IMR-90 (cell line): ENCODE measurements around the gene KIFBP. TPM values are rescaled to one million over a fixed set of nuclear protein-coding genes. Genes with fewer than 3 reads are reported as not detected.

Source experiments
- ATAC-seq: fragments of 200-7000 bp; cut with Tn5 transposase; 2 replicates; pipeline ENCODE4 v1.9.1; 2020; ENCODE audit warnings: low read depth, mild to moderate bottlenecking, moderate library complexity
- BruUV-seq: library from RNA; stranded (reverse); fragments of 400-500 nt; replicated peaks from 2 replicates; lab custom pipeline; 2021; lab: Mats Ljungman, UMichigan
- CTCF ChIA-PET: fragments of 300-600 bp; formaldehyde crosslinking; extraction: SDS; loops from one replicate; lab custom pipeline; 2021; ENCODE audit warnings: antibody characterized with exemption; lab: Yijun Ruan, JAX
- POLR2A ChIA-PET: fragments of 300-600 bp; sonication (Branson Sonifier 250); formaldehyde crosslinking; loops from one replicate; lab custom pipeline; 2022; ENCODE audit warnings: antibody characterized with exemption; ENCODE audit not compliant: unreplicated experiment; lab: Charles Lee
- DNase-seq: peaks from one replicate; pipeline ENCODE4 v3.0.0; 2013
- H2AFZ ChIP-seq: replicated peaks from 2 replicates; pipeline ENCODE3; 2013; ENCODE audit warnings: low read length, mild to moderate bottlenecking; ENCODE audit not compliant: poor library complexity
- H2AK5ac ChIP-seq: 2 replicates; pipeline ENCODE4 v1.6.1; 2013; ENCODE audit warnings: low read depth, low read length, inconsistent platforms
- H2AK9ac ChIP-seq: replicated peaks from 2 replicates; pipeline ENCODE3; 2013; ENCODE audit warnings: mild to moderate bottlenecking, low read depth, low read length, moderate library complexity; ENCODE audit not compliant: poor library complexity
- H2BK120ac ChIP-seq: 2 replicates; pipeline ENCODE4 v1.6.1; 2013; ENCODE audit warnings: low read depth, low read length, inconsistent platforms
- H2BK15ac ChIP-seq: 3 replicates; pipeline ENCODE4 v1.6.1; 2013; ENCODE audit warnings: low read depth, low read length, inconsistent platforms
- H2BK20ac ChIP-seq: 2 replicates; pipeline ENCODE4 v1.6.1; 2013; ENCODE audit warnings: low read depth, mild to moderate bottlenecking, inconsistent platforms, low read length, moderate library complexity
- H2BK5ac ChIP-seq: 2 replicates; pipeline ENCODE4 v1.6.1; 2013; ENCODE audit warnings: mild to moderate bottlenecking, low read depth, low read length, inconsistent platforms; ENCODE audit not compliant: poor library complexity, severe bottlenecking
- H3K14ac ChIP-seq: replicated peaks from 2 replicates; pipeline ENCODE4 v1.6.1; 2013; ENCODE audit warnings: low read depth, low read length, inconsistent platforms
- H3K18ac ChIP-seq: 2 replicates; pipeline ENCODE4 v1.6.1; 2013; ENCODE audit warnings: low read depth, low read length, control low read depth
- H3K23ac ChIP-seq: 2 replicates; pipeline ENCODE4 v1.6.1; 2013; ENCODE audit warnings: low read depth, low read length, inconsistent platforms
- H3K27ac ChIP-seq: 2 replicates; pipeline ENCODE4 v1.5.1; 2013; ENCODE audit warnings: mild to moderate bottlenecking, control low read depth, low read length; ENCODE audit not compliant: insufficient read depth
- H3K27me3 ChIP-seq: 2 replicates; pipeline ENCODE4 v1.6.1; 2013; ENCODE audit warnings: low read length; ENCODE audit not compliant: control insufficient read depth, insufficient read depth
- H3K36me3 ChIP-seq: 2 replicates; pipeline ENCODE4 v1.6.1; 2013; ENCODE audit warnings: low read length, mixed read lengths; ENCODE audit not compliant: control insufficient read depth, insufficient read depth
- H3K4ac ChIP-seq: 2 replicates; pipeline ENCODE4 v1.6.1; 2013; ENCODE audit warnings: low read depth, low read length, inconsistent platforms
- H3K4me1 ChIP-seq: 2 replicates; pipeline ENCODE4 v1.6.1; 2013; ENCODE audit warnings: low read length, mixed read lengths; ENCODE audit not compliant: control insufficient read depth, insufficient read depth
- H3K4me2 ChIP-seq: 2 replicates; pipeline ENCODE4 v1.6.1; 2013; ENCODE audit warnings: low read depth, mild to moderate bottlenecking, control low read depth, low read length, moderate library complexity
- H3K4me3 ChIP-seq: 2 replicates; pipeline ENCODE4 v1.5.1; 2013; ENCODE audit warnings: low read depth, mild to moderate bottlenecking, control low read depth, low read length, moderate library complexity; ENCODE audit not compliant: insufficient read depth
- H3K56ac ChIP-seq: 2 replicates; pipeline ENCODE4 v1.6.1; 2013; ENCODE audit warnings: low read length, inconsistent platforms; ENCODE audit not compliant: insufficient read depth; ENCODE audit errors: extremely low read depth
- H3K79me1 ChIP-seq, 2 experiments: 2 replicates each; pipeline ENCODE4 v1.6.1; 2013; ENCODE audit warnings: low read length in 2 of 2, inconsistent platforms in 1 of 2, low read depth in 1 of 2
- H3K9ac ChIP-seq: 2 replicates; pipeline ENCODE4 v1.6.1; 2013; ENCODE audit warnings: low read depth, low read length, control low read depth
- H3K9me1 ChIP-seq: 2 replicates; pipeline ENCODE4 v1.6.1; 2013; ENCODE audit warnings: low read length, inconsistent platforms; ENCODE audit not compliant: insufficient read depth
- H3K9me3 ChIP-seq: 2 replicates; pipeline ENCODE4 v1.6.1; 2013; ENCODE audit warnings: low read length; ENCODE audit not compliant: control insufficient read depth, insufficient read depth
- H4K20me1 ChIP-seq: 2 replicates; pipeline ENCODE4 v1.6.1; 2013; ENCODE audit warnings: low read length, inconsistent platforms; ENCODE audit not compliant: insufficient read depth
- H4K5ac ChIP-seq: 2 replicates; pipeline ENCODE4 v1.6.1; 2013; ENCODE audit warnings: mild to moderate bottlenecking, low read depth, low read length, control low read depth
- H4K8ac ChIP-seq, 2 experiments: 2 replicates each; pipeline ENCODE4 v1.6.1; 2013; ENCODE audit warnings: low read depth in 2 of 2, low read length in 2 of 2, control low read depth in 1 of 2, inconsistent platforms in 1 of 2
- H4K91ac ChIP-seq: 2 replicates; pipeline ENCODE4 v1.6.1; 2013; ENCODE audit warnings: low read depth, low read length, inconsistent platforms; ENCODE audit not compliant: insufficient read depth
- BHLHE40 ChIP-seq: fragments of 150-350 bp; IDR thresholded peaks from 2 replicates; pipeline ENCODE4 v1.6.1; 2016; ENCODE audit warnings: mild to moderate bottlenecking, low read depth, low read length
- CEBPB ChIP-seq: IDR thresholded peaks from 2 replicates; pipeline ENCODE4 v1.6.1; 2012; ENCODE audit warnings: low read depth, low read length, improper control_type of control experiment
- FOS ChIP-seq: fragments of 150-350 bp; IDR thresholded peaks from 2 replicates; pipeline ENCODE4 v1.6.1; 2016; ENCODE audit warnings: low read depth, low read length
- POLR2A ChIP-seq: IDR thresholded peaks from 2 replicates; pipeline ENCODE4 v1.6.1; 2012; ENCODE audit warnings: mild to moderate bottlenecking, low read depth, low read length
- RAD21 ChIP-seq: IDR thresholded peaks from 2 replicates; pipeline ENCODE4 v1.6.1; 2012; ENCODE audit warnings: low read length, improper control_type of control experiment
- RFX5 ChIP-seq: IDR thresholded peaks from 2 replicates; pipeline ENCODE4 v1.8.0; 2012; ENCODE audit warnings: low read depth, mild to moderate bottlenecking, low read length, moderate library complexity
- SMC3 ChIP-seq: fragments of 150-350 bp; IDR thresholded peaks from 2 replicates; pipeline ENCODE4 v1.6.1; 2016; ENCODE audit warnings: low read depth, mild to moderate bottlenecking, antibody characterized with exemption, low read length, moderate library complexity
- WGBS, 2 experiments: methylation state at CpG; one replicate each; pipeline versions ENCODE4 v1.1.5 to v1.1.7; 2013; ENCODE audit warnings: missing lambda C conversion rate in 2 of 2; ENCODE audit not compliant: insufficient read length in 1 of 2; ENCODE audit errors: extremely low coverage in 2 of 2; 5-methylcytosine and 5-hydroxymethylcytosine counted together
- dilution Hi-C: fragments of 300-500 bp; cut with HindIII; formaldehyde crosslinking; loops from one replicate; pipeline ENCODE4 v1.14.3; 2018; ENCODE audit warnings: low sequenced_read_pairs; ENCODE audit not compliant: unreplicated experiment
- in situ Hi-C: fragments of 300-500 bp; cut with MboI; formaldehyde crosslinking; loops from 3 replicates; pipeline ENCODE4 v1.14.3; 2019; ENCODE audit warnings: low sequenced_read_pairs, inconsistent platforms, mixed read lengths
- intact Hi-C: fragments of 100-400 bp; cut with micrococcal nuclease; formaldehyde crosslinking; loops from 2 replicates; pipeline ENCODE4 v1.10.0; 2022
- polyA plus RNA-seq, 3 experiments: library from polyadenylated mRNA; depleted of rRNA; stranded (reverse); fragments of >200 nt; gene quantifications; 2 replicates each; pipeline ENCODE4 v1.2.3, GENCODE V29; 2012; ENCODE audit warnings: low replicate concordance in 1 of 3
- total RNA-seq: library from RNA; depleted of rRNA; stranded (reverse); fragments of >200 nt; gene quantifications from 2 replicates; pipeline ENCODE4 v1.2.3, GENCODE V29; 2012
- TF ChIP-seq, protein P1 (sequence below): fragments of 150-350 bp; IDR thresholded peaks from 2 replicates; pipeline ENCODE4 v1.6.1; 2017; ENCODE audit warnings: mild to moderate bottlenecking, antibody characterized with exemption, low read length, low read depth
- TF ChIP-seq, protein P2 (sequence below): conservative IDR thresholded peaks from 2 replicates; pipeline ENCODE4 v1.5.1; 2012; ENCODE audit warnings: mild to moderate bottlenecking, low read depth, low read length, improper control_type of control experiment

KIFBP gene
- total and polyA plus RNA-seq, 2 of the 4 experiments (the other 2 are of a cell fraction), result 30.6 to 51.3 TPM

DNA sequence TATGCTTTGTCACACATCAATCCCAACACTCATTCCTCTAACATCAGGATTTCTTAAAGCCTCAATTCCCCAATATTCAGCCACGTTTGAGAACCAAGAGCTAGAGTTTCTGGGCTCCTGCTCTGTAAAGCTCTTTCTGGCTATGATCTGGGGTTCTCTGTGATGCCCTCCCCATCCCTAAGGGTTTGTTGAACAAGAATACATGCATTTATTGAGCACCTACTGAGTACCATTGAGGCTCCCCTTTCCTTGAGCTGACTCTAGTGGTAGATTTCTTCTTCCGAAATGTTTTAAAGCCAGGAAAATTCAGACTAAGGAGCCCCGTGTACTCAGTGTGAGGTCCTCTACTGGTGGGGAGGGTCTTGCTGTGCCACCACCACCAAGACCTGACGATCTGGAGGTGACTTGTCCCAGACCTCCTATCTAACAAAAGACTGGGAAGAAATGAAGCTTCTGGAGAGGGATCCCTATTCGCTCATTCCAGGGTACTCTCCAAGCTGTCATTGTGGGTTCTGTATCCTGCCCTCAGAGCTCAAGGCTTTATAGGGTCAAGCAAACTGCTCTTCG is 76.2 kb downstream of the KIFBP start:
- Histone ChIP-seq H3K14ac (peak overlapping the region; percentile 75), H3K4ac (peak overlapping the region; percentile 79; the same call in 1 of the 2 replicates), H3K79me1 (peaks cover 0 to 14% of the 10 kb centered on the region in 2 experiments; a peak in 2 of 4 replicates), H3K27ac (no peak overlapping the region; the same call in 1 of the 2 replicates), H3K4me1 (peaks cover 22% of the 10 kb centered on the region), H4K5ac (peak overlapping the region; percentile 17; the same call in 1 of the 2 replicates), H3K9me1 (peaks cover 26% of the 10 kb centered on the region), H3K36me3 (no peaks in the 10 kb centered on the region), H3K23ac (peak overlapping the region; percentile 85; the same call in 1 of the 2 replicates), H2AK9ac (no peak overlapping the region), H2BK20ac (peak overlapping the region; percentile 96), H3K27me3 (no peaks in the 10 kb centered on the region), H3K4me3 (no peak overlapping the region), H4K91ac (peak overlapping the region; percentile 55), H4K20me1 (no peaks in the 10 kb centered on the region), H2BK15ac (peak overlapping the region; percentile 16), H2AFZ (peak overlapping the region; percentile 76), H3K9me3 (no peaks in the 10 kb centered on the region), H2BK120ac (peak overlapping the region; percentile 77), H3K18ac (peak overlapping the region; percentile 12; the same call in 1 of the 2 replicates), H2BK5ac (peak overlapping the region; percentile 61), H2AK5ac (peak overlapping the region; percentile 88), H4K8ac (peak overlapping the region; percentile 77 to 91), H3K56ac (peak overlapping the region; percentile 10; the same call in 1 of the 2 replicates), H3K4me2 (no peak overlapping the region), H3K9ac (no peak overlapping the region)
- DNase-seq (no peak), ATAC-seq (no peak)
- in situ Hi-C loops (no loop called here), dilution Hi-C loops (no loop called here), intact Hi-C loops (no loop called here)
- no peak for TF ChIP-seq FOS
- TF ChIP-seq, protein P1, sequence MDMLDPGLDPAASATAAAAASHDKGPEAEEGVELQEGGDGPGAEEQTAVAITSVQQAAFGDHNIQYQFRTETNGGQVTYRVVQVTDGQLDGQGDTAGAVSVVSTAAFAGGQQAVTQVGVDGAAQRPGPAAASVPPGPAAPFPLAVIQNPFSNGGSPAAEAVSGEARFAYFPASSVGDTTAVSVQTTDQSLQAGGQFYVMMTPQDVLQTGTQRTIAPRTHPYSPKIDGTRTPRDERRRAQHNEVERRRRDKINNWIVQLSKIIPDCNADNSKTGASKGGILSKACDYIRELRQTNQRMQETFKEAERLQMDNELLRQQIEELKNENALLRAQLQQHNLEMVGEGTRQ, result no peak
- no peak for TF ChIP-seq SMC3
- TF ChIP-seq POLR2A, result no peak
- no peak for TF ChIP-seq RAD21
- no peak for TF ChIP-seq CEBPB
- TF ChIP-seq, protein P2, sequence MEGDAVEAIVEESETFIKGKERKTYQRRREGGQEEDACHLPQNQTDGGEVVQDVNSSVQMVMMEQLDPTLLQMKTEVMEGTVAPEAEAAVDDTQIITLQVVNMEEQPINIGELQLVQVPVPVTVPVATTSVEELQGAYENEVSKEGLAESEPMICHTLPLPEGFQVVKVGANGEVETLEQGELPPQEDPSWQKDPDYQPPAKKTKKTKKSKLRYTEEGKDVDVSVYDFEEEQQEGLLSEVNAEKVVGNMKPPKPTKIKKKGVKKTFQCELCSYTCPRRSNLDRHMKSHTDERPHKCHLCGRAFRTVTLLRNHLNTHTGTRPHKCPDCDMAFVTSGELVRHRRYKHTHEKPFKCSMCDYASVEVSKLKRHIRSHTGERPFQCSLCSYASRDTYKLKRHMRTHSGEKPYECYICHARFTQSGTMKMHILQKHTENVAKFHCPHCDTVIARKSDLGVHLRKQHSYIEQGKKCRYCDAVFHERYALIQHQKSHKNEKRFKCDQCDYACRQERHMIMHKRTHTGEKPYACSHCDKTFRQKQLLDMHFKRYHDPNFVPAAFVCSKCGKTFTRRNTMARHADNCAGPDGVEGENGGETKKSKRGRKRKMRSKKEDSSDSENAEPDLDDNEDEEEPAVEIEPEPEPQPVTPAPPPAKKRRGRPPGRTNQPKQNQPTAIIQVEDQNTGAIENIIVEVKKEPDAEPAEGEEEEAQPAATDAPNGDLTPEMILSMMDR, result no peak
- TF ChIP-seq RFX5, result no peak
- TF ChIP-seq BHLHE40, result no peak
- POLR2A ChIA-PET, result interaction anchor here (0.5 kb wide), 1 partner anchor 14 kb away, joined by 5 read pairs; no protein-coding TSS in a partner anchor
- CTCF ChIA-PET, result no interaction called here
- 80% methylated on average over 1 of the region's 6 CpGs; no CpG with 5 or more reads in 1 of the 2 experiments for WGBS, 2 experiments
- no TSS peak for BruUV-seq
